ENCODE measurements around the gene GZMM. TPM values are rescaled to one million over a fixed set of nuclear protein-coding genes. Genes with fewer than 3 reads are reported as not detected.
A peak's percentile ranks its signal among the peaks of the same experiment; 100 is the strongest.

Gene GZMM
- total RNA-seq, 1 donor, result 0.43 TPM

GRCh38 chr19:579842-580155 is 35.9 kb downstream of the GZMM start:
- no peak for TF ChIP-seq CTCF (IDR thresholded peaks at IDR 0.05; ENCODE audit: insufficient read depth, low read depth, low read length)
- H3K4me3 ChIP-seq (ENCODE audit: low read depth, low read length), result no peak overlapping the region
- no peak for DNase-seq (ENCODE audit: low read depth)

GRCh38 chr19:580274-580835 is 36.5 kb downstream of the GZMM start:
- H3K4me3 ChIP-seq (ENCODE audit: low read depth, low read length), result no peak overlapping the region
- no peak for TF ChIP-seq CTCF (IDR thresholded peaks at IDR 0.05; ENCODE audit: insufficient read depth, low read depth, low read length)
- no peak for DNase-seq (ENCODE audit: low read depth)

GRCh38 chr19:581399-582111 is 37.7 kb downstream of the GZMM start:
- DNase-seq (ENCODE audit: low read depth), result no peak
- no peak for TF ChIP-seq CTCF (IDR thresholded peaks at IDR 0.05; ENCODE audit: insufficient read depth, low read depth, low read length)
- no peak overlapping the region for H3K4me3 ChIP-seq (ENCODE audit: low read depth, low read length)

GRCh38 chr19:582497-583197 is 38.8 kb downstream of the GZMM start:
- no peak for TF ChIP-seq CTCF (IDR thresholded peaks at IDR 0.05; ENCODE audit: insufficient read depth, low read depth, low read length)
- H3K4me3 ChIP-seq (ENCODE audit: low read depth, low read length), result no peak overlapping the region
- DNase-seq (ENCODE audit: low read depth), result peak; percentile 66

GRCh38 chr19:583198-583967 is 39.5 kb downstream of the GZMM start:
- no peak for TF ChIP-seq CTCF (IDR thresholded peaks at IDR 0.05; ENCODE audit: insufficient read depth, low read depth, low read length)
- H3K4me3 ChIP-seq (ENCODE audit: low read depth, low read length), result no peak overlapping the region
- no peak for DNase-seq (ENCODE audit: low read depth)

GRCh38 chr19:583968-584239 is 40.1 kb downstream of the GZMM start:
- no peak for TF ChIP-seq CTCF (IDR thresholded peaks at IDR 0.05; ENCODE audit: insufficient read depth, low read depth, low read length)

More at GRCh38 chr19:583968-584239, 40.1 kb downstream of the GZMM start:
- DNase-seq (ENCODE audit: low read depth), result no peak
- H3K4me3 ChIP-seq (ENCODE audit: low read depth, low read length), result no peak overlapping the region
